Right lung (tissue), 5 donors: ENCODE measurements around the gene SMG7. TPM values are rescaled to one million over a fixed set of nuclear protein-coding genes. Genes with fewer than 3 reads are reported as not detected.
A peak's percentile ranks its signal among the peaks of the same experiment; 100 is the strongest.

Source experiments
- DNase-seq, 2 donors: peaks; one replicate each; pipeline ENCODE4 v3.0.0-alpha.2; 2013
- polyA plus RNA-seq, 5 donors: library from polyadenylated mRNA; unstranded; fragments of 120-200 nt; gene quantifications; one replicate each; pipeline versions ENCODE4 v1.2.1 to v1.2.3, GENCODE V29; 2013; ENCODE audit warnings: inconsistent platforms in 1 of 5, low replicate concordance in 1 of 5; ENCODE audit not compliant: insufficient read length in 5 of 5, insufficient read depth in 1 of 5

The SMG7 gene
- polyA plus RNA-seq, 5 donors = 55.4 to 71.0 (median 67.0) TPM

DNA sequence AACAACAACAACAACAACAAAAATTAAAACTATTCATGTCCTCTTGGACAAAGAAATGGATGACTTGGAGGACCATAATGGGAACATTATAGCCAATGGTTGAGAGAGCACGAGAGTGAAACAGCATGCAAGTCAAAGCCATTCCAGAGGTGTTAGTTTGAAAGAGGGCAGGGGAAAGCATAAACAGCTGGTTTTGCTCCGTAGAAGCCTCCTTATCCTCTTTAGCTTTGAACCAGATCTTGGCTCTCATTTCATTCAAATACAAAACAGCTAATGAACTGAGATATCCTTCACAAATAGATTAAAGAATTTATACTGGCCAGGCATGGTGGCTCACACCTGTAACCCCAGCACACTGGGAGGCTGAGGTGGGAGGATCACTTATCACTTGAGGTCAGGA lies 8.7 kb upstream of the SMG7 start:
- DNase-seq = peak; percentile 14 to 50

DNA sequence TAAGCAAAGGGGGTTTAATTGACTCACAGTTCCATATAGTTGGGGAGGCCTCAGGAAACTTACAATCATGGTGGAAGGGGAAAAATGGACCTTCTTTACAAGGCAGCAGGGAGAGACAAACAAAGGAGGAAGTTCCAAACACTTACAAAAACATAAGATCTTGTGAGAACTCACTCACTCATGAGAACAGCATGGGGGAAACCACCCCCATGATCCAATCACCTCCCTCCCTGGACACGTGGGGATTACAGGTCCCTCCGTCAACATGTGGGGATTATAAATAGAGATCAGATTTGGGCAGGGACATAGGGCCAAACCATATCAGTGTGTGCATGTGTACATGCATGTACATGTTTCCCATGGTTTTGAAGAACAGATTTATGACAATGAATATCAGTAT lies 5.5 kb upstream of the SMG7 start:
- DNase-seq = no peak

DNA sequence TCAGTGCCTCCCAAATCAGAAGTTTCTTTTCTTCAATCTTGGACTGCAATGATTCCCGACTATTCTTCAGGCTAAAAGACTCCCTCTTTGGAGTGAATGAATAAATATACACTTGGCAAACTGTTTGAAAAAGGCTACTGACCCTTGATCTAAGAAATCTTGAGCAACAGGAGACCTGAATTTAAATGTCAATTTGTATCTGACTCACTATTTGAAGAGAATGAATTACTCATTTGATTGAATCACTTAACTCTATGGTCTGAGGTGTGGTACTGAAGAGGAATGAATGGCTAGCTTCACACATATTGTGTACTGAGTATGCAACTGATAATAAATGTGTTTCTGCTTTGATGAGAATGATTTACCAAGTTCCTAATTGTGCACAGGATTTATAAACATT lies 4.6 kb upstream of the SMG7 start:
- DNase-seq = no peak

DNA sequence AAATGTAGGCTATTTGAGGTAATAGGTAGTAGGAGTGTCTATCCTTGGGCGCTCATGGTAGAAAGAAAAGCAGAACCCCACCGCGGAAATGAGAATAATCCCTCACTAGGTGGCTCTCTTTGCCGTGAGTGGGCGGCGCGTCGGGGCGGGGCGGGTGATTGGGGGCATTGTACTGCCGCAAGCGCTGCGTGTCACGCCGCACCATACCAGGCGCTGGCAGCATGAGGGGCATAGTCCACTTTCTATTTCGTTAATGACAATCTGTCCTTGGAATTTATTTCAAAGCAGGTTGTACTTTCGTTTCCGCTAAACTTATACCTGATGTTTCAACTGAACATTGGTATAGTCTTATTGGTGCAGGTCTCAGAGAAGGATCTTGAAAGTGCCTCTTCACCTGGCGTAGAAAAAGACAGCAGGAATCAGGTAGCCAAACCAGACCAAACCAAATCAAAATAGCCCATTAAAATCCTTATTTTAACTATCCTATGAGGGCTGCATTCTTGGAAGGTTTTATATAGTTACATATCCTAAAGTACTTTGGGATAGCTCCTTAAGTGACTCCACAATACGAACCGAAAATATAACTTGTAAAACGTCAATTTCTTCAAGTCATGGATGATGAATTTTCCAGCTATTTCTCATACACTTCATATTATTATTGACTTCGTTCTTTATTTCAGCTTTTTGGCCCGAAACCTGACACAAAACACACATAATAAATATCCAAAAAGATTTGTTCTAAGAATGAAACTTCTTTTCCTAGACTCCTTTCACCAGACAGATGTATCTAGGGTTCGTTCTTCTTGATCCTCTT lies 1.9 kb upstream of the SMG7 start:
- peak; percentile 75 for DNase-seq

DNA sequence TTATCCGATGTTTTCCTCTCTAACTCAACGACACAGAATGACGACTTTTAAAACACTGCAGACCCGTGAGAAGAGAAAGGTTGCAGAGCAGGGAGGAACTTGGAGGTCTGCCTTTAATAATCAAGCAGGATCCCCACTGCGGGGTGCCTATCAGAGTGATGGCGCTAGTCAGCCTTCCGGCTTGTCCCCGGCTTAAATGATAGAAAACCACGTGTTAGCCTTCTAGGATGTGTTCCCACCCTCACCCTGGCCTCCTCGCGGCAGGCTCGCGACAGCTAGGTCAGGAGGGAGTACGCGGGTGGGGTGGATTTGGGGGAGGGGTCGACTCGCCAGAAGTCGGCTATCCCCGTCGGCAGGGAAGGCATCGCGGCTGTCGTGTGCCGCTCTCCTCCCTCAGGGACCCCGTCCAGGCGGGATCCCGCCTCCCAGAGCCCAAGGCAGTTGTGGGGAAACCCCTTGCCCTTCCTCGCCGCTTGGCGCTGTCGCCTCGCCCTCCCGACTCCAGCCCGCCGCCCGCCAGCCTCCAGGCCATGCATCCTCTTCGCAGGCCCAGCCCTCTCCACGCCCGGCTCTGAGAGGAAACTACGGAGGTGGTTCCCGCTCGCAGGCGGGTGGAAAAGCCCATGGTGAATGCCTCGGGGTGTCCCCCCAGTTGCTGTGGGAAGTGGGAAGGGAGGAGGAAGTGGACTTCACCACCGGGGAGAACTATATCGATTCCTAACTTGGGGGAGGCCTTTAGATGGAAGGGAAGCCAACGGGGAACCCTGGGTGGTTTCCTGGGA lies 1.1 kb upstream of the SMG7 start:
- peak; percentile 84 to 85 for DNase-seq

DNA sequence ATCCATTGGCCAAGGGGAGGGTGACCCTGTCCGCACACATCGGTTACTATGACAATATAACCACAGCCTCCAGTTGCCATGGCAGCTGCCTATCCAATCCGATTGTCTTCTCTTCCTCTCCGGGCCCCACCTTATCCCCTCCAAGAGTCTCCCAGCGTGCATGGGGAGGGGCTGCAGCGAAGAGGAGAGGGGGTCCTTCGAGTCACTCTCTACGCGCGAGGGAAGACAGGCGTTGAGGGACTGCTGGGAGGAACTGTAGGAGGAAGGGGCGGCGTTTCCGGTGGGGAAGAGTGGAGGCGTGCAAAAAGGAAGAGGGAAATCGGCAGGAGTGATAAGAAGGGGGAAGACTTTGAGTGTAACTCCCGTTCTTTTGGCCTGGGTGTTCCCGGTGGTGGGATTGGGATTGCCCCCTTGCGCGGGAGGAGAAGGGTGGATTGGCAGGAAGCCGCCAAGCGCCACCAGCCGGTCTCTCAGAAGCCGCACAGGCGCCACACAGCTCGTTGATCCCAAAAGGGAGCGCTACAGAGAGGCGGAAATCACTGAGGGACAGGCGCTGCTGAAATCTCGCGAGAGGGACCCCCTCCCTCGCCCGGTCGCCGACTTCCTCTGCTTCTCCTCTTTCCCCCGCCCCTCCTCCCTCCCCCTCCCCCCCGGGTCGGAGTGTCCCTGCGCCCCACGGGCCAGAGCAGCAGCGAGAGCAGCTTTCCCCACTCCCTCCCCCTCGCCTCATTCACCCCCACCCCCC lies 384 bp upstream of the SMG7 start:
- DNase-seq = peak; percentile 98

DNA sequence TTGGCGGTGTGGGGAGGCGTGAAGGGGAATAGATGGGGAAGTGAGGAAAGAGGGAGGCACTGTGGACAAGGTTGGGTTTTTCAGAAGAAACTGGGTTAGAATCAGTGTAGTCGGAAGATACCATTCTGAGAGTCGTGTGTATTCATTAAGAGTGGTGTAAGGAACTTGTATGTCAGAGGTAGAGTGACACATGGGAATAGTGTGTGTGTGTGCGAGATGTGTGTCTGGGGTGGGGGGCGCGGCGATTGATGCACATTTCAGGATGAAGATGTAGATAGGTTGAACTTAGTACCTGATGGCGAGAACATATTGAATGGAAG lies 878 bp downstream of the SMG7 start:
- no peak for DNase-seq

DNA sequence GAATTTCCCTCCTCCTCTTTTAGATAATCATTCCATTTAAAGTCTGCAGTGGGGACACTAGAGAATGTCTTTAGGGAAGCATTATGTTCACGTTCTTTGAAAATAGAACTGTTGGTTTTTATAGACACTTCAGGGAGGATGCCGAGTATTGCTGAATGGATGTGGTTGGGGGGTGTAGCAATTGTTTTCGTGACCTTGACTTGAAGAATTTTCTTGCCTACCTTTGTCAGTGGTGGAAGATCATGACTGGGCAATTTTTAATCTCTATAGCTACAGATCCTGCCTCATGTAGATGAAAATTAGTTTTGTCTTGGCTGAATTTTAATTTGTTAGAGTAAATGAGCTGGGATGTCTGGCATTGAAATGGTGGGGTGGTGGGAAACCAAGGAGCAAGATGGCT lies 3.8 kb downstream of the SMG7 start:
- no peak for DNase-seq

DNA sequence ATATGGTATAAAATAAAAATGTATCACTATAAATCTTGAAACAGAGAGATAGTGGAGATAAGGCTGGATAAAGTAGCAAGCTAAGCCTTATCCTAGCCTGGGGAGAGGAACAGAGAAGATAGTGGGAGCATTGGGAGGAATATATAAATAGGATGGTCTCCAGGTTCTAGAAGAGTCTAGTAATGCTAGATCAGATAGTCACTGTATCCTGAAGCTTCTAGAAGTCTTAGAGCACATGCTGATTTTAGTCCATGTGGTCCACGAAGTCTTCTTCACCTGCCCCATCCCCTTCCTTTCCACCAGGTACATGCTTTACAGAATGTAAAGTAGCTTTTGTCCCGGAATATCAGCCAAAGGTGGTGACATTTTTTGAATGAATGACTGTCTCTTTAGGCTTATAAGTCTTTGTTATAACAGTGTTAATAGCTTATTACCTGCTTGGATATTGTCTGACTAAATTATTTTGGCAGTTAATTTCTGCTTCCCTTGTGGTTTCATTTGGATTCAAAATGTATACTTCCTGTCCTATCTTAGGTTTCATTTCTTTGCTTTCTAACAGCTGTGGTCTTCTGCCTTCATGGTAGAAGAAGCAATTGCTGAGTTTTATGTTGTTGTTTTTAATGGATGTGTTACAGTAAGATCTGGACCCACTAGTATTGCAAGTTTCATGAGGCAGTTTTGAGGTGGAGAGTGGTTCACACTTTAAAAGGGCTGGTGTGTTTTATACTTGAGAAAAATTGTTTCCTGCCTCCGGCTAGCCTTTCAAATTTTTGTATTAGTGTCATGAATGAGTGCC lies 5.9 kb downstream of the SMG7 start:
- no peak for DNase-seq

DNA sequence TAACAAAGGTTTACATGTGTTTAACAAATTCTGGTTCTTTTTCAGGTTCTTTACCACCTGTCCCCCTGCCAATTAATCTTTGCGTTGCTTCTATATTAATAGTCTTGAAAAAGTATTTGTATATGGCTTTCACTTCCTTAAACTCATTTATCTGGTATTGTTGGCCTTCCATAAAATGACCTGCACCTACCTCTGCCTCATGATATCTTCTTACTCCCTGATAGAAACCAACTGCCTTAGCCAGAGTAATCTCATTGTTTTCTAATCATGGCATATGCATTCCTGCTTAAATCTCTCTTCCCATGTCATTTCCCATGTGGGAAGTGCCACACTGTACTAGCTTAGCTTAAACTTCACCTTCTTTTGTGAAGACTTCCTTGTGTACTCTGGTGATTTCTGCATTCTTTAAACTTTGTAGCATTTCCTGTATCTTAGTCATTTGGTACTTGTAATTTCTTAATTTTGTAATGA lies 8.7 kb downstream of the SMG7 start:
- no peak for DNase-seq

DNA sequence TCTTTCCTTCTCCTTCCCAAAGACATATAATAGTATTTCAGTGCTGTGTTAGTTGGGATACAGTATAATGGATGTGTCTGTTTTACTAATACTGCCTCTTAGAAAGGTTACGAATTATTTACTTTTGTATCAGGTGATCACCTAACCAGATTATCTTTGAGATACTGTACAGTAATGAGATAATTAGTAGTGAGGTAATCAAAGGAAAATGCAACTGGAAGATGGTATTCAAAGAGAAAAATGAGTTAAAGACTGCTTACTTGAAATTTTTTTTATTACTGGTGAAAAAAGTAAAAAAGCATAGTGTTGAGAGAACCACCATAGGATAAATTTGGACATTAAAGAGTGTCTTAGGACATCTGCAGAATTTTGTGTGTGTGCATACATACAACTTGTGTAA lies 10.9 kb downstream of the SMG7 start:
- no peak for DNase-seq

DNA sequence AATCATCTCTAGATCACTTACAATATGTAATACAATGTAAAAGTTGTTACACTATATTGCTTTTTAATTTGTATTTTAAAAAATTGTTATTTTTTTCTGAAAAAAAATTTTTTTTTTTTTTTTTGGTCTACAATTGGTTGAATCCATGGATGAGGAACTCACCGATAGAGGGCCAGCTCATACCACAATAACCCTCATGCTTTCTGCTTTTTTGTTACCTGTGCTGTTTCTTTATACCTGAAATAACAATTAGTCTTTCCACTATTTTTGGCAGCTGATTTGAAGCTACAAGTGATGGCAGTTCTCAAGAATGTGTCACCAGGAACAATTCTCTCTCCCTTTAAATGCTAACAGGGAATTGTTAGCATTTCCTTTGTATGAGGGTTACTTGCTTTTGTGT lies 12.0 kb downstream of the SMG7 start:
- no peak for DNase-seq

DNA sequence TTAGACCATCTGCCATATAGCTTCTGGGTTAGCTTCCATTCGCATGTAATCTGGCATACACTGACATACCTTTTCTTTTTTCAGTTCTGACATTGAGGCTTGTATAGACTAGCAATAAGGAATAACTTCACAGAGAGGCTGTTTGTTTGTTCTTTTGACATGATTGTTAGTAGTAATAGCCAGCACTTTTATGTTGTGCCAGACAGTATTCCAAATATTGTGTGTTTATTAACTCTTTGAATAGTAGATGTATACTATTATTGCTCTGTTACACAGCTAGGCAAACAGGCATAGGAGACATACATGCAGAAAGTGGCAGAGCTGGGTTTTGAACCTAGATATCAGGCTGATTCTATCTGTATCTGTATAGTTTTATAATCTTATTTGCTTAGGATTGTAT lies 12.6 kb downstream of the SMG7 start:
- no peak for DNase-seq

DNA sequence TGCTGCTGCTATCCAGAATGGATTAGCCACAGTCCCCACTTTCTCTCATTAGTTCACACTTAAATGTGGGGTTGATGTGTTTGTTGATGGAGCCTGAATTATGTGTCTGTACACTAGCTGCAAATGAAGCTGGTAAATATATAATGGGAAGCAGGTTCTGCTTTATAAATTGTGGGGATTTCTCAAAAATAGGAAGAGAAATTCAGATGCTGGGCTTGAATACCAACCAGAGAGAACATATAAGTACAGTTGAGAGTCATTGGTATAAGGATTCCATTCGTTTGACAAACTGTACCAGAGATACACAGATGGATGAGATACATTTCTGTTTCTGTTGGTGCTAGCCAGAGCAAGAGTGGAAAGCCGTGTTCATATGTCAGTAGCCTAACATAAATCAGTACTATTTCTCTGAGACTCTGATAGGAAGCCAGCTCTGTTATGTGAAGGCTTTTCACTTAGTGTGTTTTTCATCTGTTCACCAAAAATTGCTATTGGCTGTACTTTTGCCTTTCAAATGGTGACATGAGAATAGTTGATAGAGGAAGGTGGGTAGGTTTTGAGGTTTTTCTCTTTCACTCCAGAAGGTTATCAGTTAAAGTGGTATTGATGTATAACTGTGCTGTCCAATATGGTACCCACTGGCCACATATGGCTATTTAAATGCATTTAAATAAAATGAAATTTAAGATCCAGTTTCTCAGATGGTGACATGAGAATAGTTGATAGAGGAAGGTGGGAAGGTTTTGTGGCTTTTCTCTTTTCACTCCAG lies 15.6 kb downstream of the SMG7 start:
- DNase-seq = no peak

DNA sequence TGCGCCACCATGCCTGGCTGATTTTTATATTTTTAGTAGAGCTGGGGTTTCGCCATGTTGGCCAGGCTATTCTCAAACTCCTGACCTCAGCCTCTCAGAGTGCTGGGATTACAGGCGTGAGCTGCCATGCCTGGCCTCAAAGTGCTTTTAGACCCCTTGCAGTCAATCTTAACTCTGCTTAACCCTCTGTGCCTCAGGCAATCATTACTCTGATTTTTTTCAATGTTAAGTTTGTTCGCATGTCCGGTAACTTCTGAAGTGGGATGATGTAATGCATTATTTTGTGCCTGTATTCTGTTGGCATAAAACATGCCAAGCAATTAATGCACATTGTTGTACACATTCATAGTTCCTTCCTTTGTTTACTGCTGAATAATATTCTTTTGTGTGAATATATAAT lies 18.6 kb downstream of the SMG7 start:
- no peak for DNase-seq

DNA sequence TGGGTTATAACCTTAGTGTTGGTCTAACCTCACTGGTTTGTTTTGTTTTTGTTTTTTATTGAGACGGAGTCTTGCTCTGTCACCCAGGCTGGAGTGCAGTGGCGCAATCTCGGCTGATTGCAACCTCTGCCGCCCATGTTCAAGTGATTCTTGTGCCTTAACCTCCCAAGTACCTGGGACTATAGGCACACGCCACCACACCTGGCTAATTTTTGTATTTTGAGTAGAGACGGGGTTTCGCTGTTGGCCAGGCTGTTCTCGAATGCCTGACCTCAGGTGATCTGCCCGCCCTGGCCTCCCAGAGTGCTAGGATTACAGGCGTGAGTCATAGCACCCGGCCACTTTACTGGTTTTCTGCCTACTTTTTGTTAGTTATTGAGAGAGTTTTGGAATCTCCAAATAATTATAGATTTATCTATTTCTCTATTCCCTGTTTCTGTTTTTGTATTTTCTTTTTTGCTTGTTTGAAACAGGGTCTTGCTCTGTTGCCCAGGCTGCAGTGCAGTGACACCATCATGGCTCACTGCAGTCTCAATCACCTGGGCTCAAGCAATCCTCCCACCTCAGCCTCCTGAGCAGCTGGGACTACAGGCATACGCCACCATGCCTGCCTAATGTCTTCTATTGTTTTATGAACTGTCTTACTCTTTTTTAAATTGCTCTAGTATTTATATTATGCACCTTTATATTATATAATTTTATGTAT lies 21.4 kb downstream of the SMG7 start:
- DNase-seq = no peak

DNA sequence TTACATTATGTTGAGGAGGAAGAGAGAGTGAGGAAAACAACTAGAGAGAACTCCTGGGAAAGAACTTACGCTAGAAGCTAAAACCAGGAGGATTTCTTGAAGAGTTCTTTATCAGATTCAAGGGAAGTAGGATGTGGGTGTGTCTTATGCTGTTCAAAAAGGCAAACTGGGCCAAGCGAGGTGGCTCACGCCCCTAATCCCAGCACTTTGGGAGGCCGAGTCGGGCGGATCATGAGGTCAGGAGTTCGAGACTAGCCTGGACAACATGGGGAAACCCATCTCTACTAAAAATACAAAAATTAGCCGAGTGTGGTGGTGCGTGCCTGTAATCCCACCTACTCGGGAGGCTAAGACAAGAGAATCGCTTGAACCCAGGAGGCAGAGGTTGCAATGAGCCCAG lies 23.1 kb downstream of the SMG7 start:
- DNase-seq = no peak

DNA sequence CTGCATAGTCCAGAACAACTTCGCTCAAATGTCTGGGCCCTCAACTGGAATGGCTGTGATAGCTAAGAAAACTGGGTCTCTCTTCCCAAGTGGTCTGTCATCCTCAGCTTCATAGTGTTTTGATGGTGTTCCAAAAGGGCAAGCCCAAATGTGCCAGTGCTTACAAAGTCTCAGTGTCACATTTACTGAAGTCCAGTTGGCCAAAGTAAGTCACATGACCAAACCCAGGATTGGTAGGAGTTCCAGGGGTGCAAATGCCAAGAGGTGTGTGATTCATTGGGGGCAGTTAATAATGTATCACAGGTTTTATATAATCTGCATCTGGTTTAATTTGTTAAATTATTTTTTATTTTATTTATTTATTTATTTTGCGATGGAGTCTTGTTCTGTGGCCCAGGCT lies 24.9 kb downstream of the SMG7 start:
- DNase-seq = no peak

DNA sequence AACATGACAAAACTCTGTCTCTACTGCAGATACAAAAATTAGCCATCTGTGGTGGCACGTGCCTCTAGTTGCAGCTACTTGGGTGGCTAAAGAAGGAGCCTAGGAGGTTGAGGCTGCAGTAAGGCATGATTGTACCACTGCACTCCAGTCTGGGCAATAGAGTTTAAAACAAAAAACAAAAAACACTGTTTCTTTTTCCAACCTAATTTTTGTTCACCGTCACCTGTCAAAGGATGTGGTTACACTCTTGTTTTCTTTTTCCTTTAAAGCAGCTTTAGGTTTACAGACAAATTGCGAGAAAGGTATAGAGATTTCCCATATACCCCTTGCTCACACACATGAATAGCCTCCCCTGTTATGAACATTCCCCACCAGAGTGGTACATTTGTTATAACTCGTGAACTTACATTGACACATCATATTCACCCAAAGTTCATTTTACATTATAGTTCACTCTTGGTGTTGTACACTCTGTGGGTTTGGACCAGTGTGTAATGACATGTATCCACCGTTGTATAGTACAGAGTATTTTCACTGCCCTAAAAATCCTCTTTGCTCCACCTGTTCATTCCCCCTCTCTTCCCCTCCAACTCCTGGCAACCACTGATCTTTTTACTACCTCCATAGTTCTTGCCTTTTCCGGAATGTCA lies 26.2 kb downstream of the SMG7 start:
- no peak for DNase-seq
